ENCODE results near the gene STARD5. TPM values are rescaled to one million over a fixed set of nuclear protein-coding genes. Genes with fewer than 3 reads are reported as not detected.

STARD5 gene
- total and polyA plus RNA-seq, 2 of the 4 experiments (the other 2 are of a cell fraction): 5.0 to 22.8 TPM

DNA sequence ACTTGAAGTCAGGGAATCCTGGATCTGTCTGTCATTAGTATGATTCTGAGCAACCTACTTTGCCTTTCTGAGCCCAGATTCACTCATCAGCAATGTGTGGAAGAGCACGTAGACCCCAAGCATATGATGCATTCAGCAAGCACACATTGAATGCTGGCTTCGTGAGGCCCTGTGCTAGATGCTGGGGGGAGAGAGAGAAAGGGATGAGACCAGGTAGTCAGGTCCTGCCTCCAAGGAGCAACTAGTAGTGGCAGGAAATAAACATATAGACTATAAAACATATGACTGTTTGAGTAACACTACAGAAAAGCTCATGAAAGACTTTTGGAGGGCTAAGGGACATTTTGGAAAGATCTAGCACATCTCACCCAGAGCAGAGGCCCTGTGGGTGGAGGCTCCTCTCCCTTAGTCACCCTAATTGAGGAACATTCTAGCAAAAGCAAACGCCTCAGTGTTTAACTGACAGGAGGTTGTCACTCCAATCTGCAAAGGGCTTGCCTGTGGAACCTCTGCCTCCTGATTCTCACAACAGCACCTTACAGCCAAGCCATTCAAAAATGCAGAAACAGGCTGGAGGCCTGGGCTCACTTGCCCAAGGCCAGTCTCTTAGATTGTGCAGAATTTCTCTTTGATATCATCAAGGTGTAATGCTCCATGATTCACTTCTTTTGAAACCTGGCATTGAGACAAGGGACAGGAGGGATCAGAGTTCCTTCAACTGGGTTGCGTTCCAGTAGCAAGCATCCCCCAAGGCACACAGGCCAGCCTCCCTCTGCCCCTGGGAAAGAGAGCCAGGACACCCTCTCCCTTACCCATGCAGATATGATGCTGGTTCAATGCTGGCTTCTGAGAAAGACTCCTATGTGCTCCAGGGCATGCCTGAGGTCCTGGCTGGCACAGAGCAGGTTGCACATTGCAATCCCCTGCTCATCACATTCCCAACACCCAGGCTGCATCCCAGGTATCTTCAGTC, 26.1 kb downstream of the STARD5 start:
- Histone ChIP-seq H3K14ac (replicated peaks; ENCODE audit: low read depth, low read length) (peak overlapping the region; percentile 82), H2AK5ac (ENCODE audit: low read depth, low read length) (no peak overlapping the region), H3K56ac (ENCODE audit: extremely low read depth, insufficient read depth, low read length) (no peak overlapping the region), H3K27ac (ENCODE audit: insufficient read depth, low read length) (no peak overlapping the region), H3K36me3 (ENCODE audit: control insufficient read depth, insufficient read depth, low read length) (peaks cover 19% of the 10 kb centered on the region; the same call in 1 of the 2 replicates), H3K4me1 (ENCODE audit: control insufficient read depth, insufficient read depth, low read length) (no peaks in the 10 kb centered on the region), H3K9me3 (ENCODE audit: control insufficient read depth, insufficient read depth, low read length) (no peaks in the 10 kb centered on the region), H2BK15ac (ENCODE audit: low read depth, low read length) (no peak overlapping the region), H4K8ac (ENCODE audit: low read depth in 2 of 2, low read length in 2 of 2) (no peak overlapping the region), H2AFZ (replicated peaks; ENCODE audit: low read length, poor library complexity) (peak overlapping the region; percentile 27), H4K91ac (ENCODE audit: insufficient read depth, low read depth, low read length) (no peak overlapping the region), H3K27me3 (ENCODE audit: control insufficient read depth, insufficient read depth, low read length) (no peaks in the 10 kb centered on the region), H3K4ac (ENCODE audit: low read depth, low read length) (no peak overlapping the region), H3K18ac (ENCODE audit: low read depth, low read length) (no peak overlapping the region), H3K4me3 (ENCODE audit: insufficient read depth, low read depth, low read length) (no peak overlapping the region), H3K9ac (ENCODE audit: low read depth, low read length) (no peak overlapping the region), H3K4me2 (ENCODE audit: low read depth, low read length) (no peak overlapping the region), H4K5ac (ENCODE audit: low read depth, low read length) (no peak overlapping the region), H3K23ac (ENCODE audit: low read depth, low read length) (no peak overlapping the region), H2BK20ac (ENCODE audit: low read depth, low read length) (no peak overlapping the region), H4K20me1 (ENCODE audit: insufficient read depth, low read length) (no peaks in the 10 kb centered on the region), H2BK120ac (ENCODE audit: low read depth, low read length) (no peak overlapping the region), H2BK5ac (ENCODE audit: low read depth, low read length, poor library complexity, severe bottlenecking) (no peak overlapping the region), H3K79me1 (ENCODE audit: low read depth in 1 of 2, low read length in 2 of 2) (no peaks in the 10 kb centered on the region), H2AK9ac (replicated peaks; ENCODE audit: low read depth, low read length, poor library complexity) (no peak overlapping the region), H3K9me1 (ENCODE audit: insufficient read depth, low read length) (peaks cover 14% of the 10 kb centered on the region)
- in situ Hi-C loops (cut with MboI; ENCODE audit: low sequenced_read_pairs): no loop called here
- no peak for ATAC-seq (ENCODE audit: low read depth)
- intact Hi-C loops (cut with micrococcal nuclease): no loop called here
- 100% methylated on average over 1 of the region's 4 CpGs; no CpG with 5 or more reads in 1 of the 2 experiments for WGBS, 2 experiments (ENCODE audit: extremely low coverage in 2 of 2, insufficient read length in 1 of 2)
- dilution Hi-C loops (cut with HindIII; ENCODE audit: low sequenced_read_pairs, unreplicated experiment): no loop called here
- DNase-seq: no peak
- CTCF ChIA-PET: no interaction called here
- BruUV-seq (replicated peaks): no TSS peak
- POLR2A ChIA-PET (ENCODE audit: unreplicated experiment): no interaction called here
- no peak for TF ChIP-seq MAZ (IDR thresholded peaks at IDR 0.05; ENCODE audit: borderline replicate concordance, low read depth, low read length)
- no peak for TF ChIP-seq CHD1 (IDR thresholded peaks at IDR 0.05; ENCODE audit: low read depth, low read length)
- TF ChIP-seq BHLHE40 (IDR thresholded peaks at IDR 0.05; ENCODE audit: low read depth, low read length): no peak
- no peak for TF ChIP-seq RAD21 (IDR thresholded peaks at IDR 0.05; ENCODE audit: low read length)
- TF ChIP-seq NFE2L2 (IDR thresholded peaks at IDR 0.05; ENCODE audit: low read depth, low read length): no peak
- TF ChIP-seq MXI1 (IDR thresholded peaks at IDR 0.05; ENCODE audit: borderline replicate concordance, low read depth, low read length): no peak
- no peak for TF ChIP-seq POLR2A (IDR thresholded peaks at IDR 0.05; ENCODE audit: low read depth, low read length)
- TF ChIP-seq, protein P1, sequence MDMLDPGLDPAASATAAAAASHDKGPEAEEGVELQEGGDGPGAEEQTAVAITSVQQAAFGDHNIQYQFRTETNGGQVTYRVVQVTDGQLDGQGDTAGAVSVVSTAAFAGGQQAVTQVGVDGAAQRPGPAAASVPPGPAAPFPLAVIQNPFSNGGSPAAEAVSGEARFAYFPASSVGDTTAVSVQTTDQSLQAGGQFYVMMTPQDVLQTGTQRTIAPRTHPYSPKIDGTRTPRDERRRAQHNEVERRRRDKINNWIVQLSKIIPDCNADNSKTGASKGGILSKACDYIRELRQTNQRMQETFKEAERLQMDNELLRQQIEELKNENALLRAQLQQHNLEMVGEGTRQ (IDR thresholded peaks at IDR 0.05; ENCODE audit: low read depth, low read length): no peak
- no peak for TF ChIP-seq FOS (IDR thresholded peaks at IDR 0.05; ENCODE audit: low read depth, low read length)
- TF ChIP-seq RFX5 (IDR thresholded peaks at IDR 0.05; ENCODE audit: low read depth, low read length): no peak
- TF ChIP-seq, protein P2, sequence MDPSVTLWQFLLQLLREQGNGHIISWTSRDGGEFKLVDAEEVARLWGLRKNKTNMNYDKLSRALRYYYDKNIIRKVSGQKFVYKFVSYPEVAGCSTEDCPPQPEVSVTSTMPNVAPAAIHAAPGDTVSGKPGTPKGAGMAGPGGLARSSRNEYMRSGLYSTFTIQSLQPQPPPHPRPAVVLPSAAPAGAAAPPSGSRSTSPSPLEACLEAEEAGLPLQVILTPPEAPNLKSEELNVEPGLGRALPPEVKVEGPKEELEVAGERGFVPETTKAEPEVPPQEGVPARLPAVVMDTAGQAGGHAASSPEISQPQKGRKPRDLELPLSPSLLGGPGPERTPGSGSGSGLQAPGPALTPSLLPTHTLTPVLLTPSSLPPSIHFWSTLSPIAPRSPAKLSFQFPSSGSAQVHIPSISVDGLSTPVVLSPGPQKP (IDR thresholded peaks at IDR 0.05; ENCODE audit: borderline replicate concordance, low read depth, low read length): no peak
- TF ChIP-seq CTCF (conservative IDR thresholded peaks at IDR 0.05; ENCODE audit: low read depth, low read length): no peak
- no peak for TF ChIP-seq CEBPB (IDR thresholded peaks at IDR 0.05; ENCODE audit: low read depth, low read length)
- TF ChIP-seq MAFK (IDR thresholded peaks at IDR 0.05; ENCODE audit: low read depth, low read length): no peak
- no peak for TF ChIP-seq SMC3 (IDR thresholded peaks at IDR 0.05; ENCODE audit: low read depth, low read length)

Measured in IMR-90 (cell line).